Type B pancreatic cell (in vitro differentiated cells): ENCODE measurements around the gene GNL2. TPM values are rescaled to one million over a fixed set of nuclear protein-coding genes. Genes with fewer than 3 reads are reported as not detected.

Source experiments
- DNase-seq: peaks from one replicate; pipeline ENCODE4 v3.0.0; 2021; ENCODE audit warnings: mixed read lengths; ENCODE audit not compliant: unreplicated experiment; ENCODE audit errors: extremely low spot score
- H3K27ac Mint-ChIP-seq: 2 replicates; pipeline ENCODE4 v1.8.0; 2021; ENCODE audit warnings: mild to moderate bottlenecking, mixed read lengths
- H3K27me3 Mint-ChIP-seq: 2 replicates; pipeline ENCODE4 v1.8.0; 2021; ENCODE audit warnings: mixed read lengths
- H3K36me3 Mint-ChIP-seq: 2 replicates; pipeline ENCODE4 v1.8.0; 2021; ENCODE audit warnings: mixed read lengths
- H3K4me1 Mint-ChIP-seq: one replicate; pipeline ENCODE4 v1.8.0; 2021; ENCODE audit warnings: mixed read lengths; ENCODE audit not compliant: unreplicated experiment
- H3K4me3 Mint-ChIP-seq: 2 replicates; pipeline ENCODE4 v1.8.0; 2021; ENCODE audit warnings: mild to moderate bottlenecking, mixed read lengths
- H3K9me3 Mint-ChIP-seq: 2 replicates; pipeline ENCODE4 v1.8.0; 2021; ENCODE audit warnings: mixed read lengths
- CTCF ChIP-seq: fragments of 200-600 bp; sonication (generic); conservative IDR thresholded peaks from 2 replicates; pipeline ENCODE4 v1.5.0; 2021; ENCODE audit warnings: antibody characterized with exemption, mild to moderate bottlenecking
- total RNA-seq: library from RNA; stranded (reverse); gene quantifications from 2 replicates; pipeline ENCODE4 v1.2.1, GENCODE V29; 2021; ENCODE audit warnings: low replicate concordance

GNL2 gene
- total RNA-seq, 1 donor from 2014 or later = 55.1 TPM

GRCh38 chr1:37606481-37607263 lies 10.9 kb upstream of the GNL2 start:
- Mint-ChIP-seq H3K9me3 (no peaks in the 10 kb centered on the region), H3K27ac (no peak overlapping the region), H3K4me3 (no peak overlapping the region), H3K4me1 (peaks cover 5% of the 10 kb centered on the region), H3K27me3 (peaks cover 27% of the 10 kb centered on the region), H3K36me3 (no peaks in the 10 kb centered on the region)
- no peak for DNase-seq
- no peak for TF ChIP-seq CTCF

DNA sequence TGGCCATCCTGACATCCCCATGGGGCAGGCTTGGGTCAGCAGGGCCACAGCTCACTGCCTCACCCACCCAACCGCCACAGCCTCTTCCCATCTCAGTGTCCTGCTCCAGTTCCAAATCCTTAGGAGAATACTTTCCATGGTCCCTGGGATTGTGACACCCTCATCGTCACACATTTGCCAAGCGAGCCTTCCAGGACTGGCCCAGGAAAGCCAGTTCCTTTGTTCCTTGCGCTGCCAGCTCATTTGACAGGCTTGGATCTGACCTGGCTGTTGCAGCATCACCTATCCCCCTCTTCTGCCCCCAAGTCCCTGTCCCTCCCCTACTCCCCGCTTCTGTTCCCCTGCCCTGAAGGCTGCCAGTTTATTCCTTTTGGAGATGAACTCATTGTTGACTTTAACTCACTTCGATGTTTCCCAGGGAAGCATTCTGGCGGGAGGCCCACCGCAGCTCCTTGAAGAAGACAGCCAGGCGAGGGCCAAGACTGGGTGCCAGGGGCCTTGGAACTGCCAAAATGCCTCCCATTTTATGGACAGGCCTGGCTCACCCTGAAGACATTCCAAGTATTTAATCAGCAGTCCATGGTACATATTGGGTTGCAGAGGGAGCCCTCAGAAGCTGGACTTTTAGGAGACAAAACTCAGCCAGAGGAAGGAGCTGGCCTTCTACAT lies 10.2 kb upstream of the GNL2 start:
- no peak overlapping the region for H3K27ac Mint-ChIP-seq
- no peak overlapping the region for H3K4me3 Mint-ChIP-seq
- no peak for TF ChIP-seq CTCF

GRCh38 chr1:37605061-37605650 lies 9.4 kb upstream of the GNL2 start:
- H3K9me3 Mint-ChIP-seq = no peaks in the 10 kb centered on the region
- TF ChIP-seq CTCF = no peak
- H3K4me1 Mint-ChIP-seq = peaks cover 10% of the 10 kb centered on the region
- H3K27me3 Mint-ChIP-seq = peaks cover 27% of the 10 kb centered on the region
- H3K27ac Mint-ChIP-seq = no peak overlapping the region
- H3K4me3 Mint-ChIP-seq = no peak overlapping the region
- no peaks in the 10 kb centered on the region for H3K36me3 Mint-ChIP-seq
- DNase-seq = no peak

More for the DNA sequence above, 10.2 kb upstream of the GNL2 start:
- Mint-ChIP-seq H3K36me3 (no peaks in the 10 kb centered on the region), H3K9me3 (no peaks in the 10 kb centered on the region), H3K27me3 (peaks cover 25% of the 10 kb centered on the region), H3K4me1 (peaks cover 10% of the 10 kb centered on the region)
- no peak for DNase-seq

GRCh38 chr1:37602750-37603694 lies 7.3 kb upstream of the GNL2 start:
- H3K27ac Mint-ChIP-seq = no peak overlapping the region
- peaks cover 10% of the 10 kb centered on the region for H3K4me1 Mint-ChIP-seq
- peaks cover 32% of the 10 kb centered on the region for H3K27me3 Mint-ChIP-seq
- H3K9me3 Mint-ChIP-seq = no peaks in the 10 kb centered on the region
- no peaks in the 10 kb centered on the region for H3K36me3 Mint-ChIP-seq
- peak; percentile 83 for TF ChIP-seq CTCF
- DNase-seq = no peak
- H3K4me3 Mint-ChIP-seq = no peak overlapping the region

GRCh38 chr1:37601441-37601840 lies 5.7 kb upstream of the GNL2 start:
- DNase-seq = no peak
- H3K27ac Mint-ChIP-seq = peak overlapping the region; percentile 20
- H3K36me3 Mint-ChIP-seq = no peaks in the 10 kb centered on the region
- H3K9me3 Mint-ChIP-seq = no peaks in the 10 kb centered on the region
- no peak for TF ChIP-seq CTCF
- H3K4me3 Mint-ChIP-seq = no peak overlapping the region
- H3K27me3 Mint-ChIP-seq = peaks cover 37% of the 10 kb centered on the region
- H3K4me1 Mint-ChIP-seq = peaks cover 11% of the 10 kb centered on the region
